Panc1 (cell line): Measurements from ENCODE around the gene FLOT2.

Experiments used
- CTCF ChIP-seq: fragments of 450-650 bp; IDR thresholded peaks from 2 replicates; pipeline ENCODE4 v1.5.1; 2017; ENCODE audit warnings: mild to moderate bottlenecking
- POLR2AphosphoS5 ChIP-seq: IDR thresholded peaks from 2 replicates; pipeline ENCODE4 v1.6.1; 2012; ENCODE audit warnings: mild to moderate bottlenecking, low read depth, low read length, moderate library complexity
- REST ChIP-seq, 2 experiments: IDR thresholded peaks; 2 replicates each; pipeline ENCODE4 v1.6.1; 2011 to 2012; ENCODE audit warnings: low read depth in 2 of 2, control low read depth in 1 of 2, low read length in 1 of 2, mild to moderate bottlenecking in 1 of 2, moderate library complexity in 1 of 2; ENCODE audit not compliant: insufficient read depth in 1 of 2
- SIN3A ChIP-seq: IDR thresholded peaks from 2 replicates; pipeline ENCODE4 v1.6.1; 2012; ENCODE audit warnings: low read depth, mild to moderate bottlenecking, low read length, moderate library complexity, borderline replicate concordance; ENCODE audit not compliant: insufficient read depth
- TCF7L2 ChIP-seq: IDR thresholded peaks from 2 replicates; pipeline ENCODE4 v1.6.1; 2011; ENCODE audit warnings: mild to moderate bottlenecking, low read depth, low read length, inconsistent platforms

- TF ChIP-seq CTCF: no peak
- no peak for TF ChIP-seq REST (IDR thresholded peaks at IDR 0.05; ENCODE audit: insufficient read depth in 1 of 2, low read depth in 2 of 2, low read length in 1 of 2)
- TF ChIP-seq POLR2AphosphoS5: no peak
- no peak for TF ChIP-seq TCF7L2
- TF ChIP-seq SIN3A: no peak
These were observed 32.3 kb upstream of the FLOT2 start for GRCh38 chr17:28929787-28930186.
